Muscle layer of colon (tissue), 2 donors: ENCODE measurements around the gene RAP1A.
A peak's percentile ranks its signal among the peaks of the same experiment; 100 is the strongest.

Source experiments
- H3K27ac ChIP-seq: one replicate; pipeline ENCODE4 v1.7.0; 2013; ENCODE audit warnings: low read depth, mild to moderate bottlenecking, low read length, moderate library complexity
- H3K27me3 ChIP-seq, 2 donors: one replicate each; pipeline ENCODE4 v1.7.0; 2013; ENCODE audit warnings: low read length in 2 of 2, mild to moderate bottlenecking in 2 of 2; ENCODE audit not compliant: insufficient read depth in 2 of 2, control insufficient read depth in 1 of 2
- H3K36me3 ChIP-seq: one replicate; pipeline ENCODE4 v1.7.0; 2013; ENCODE audit warnings: mild to moderate bottlenecking, low read length; ENCODE audit not compliant: insufficient read depth
- H3K4me1 ChIP-seq: one replicate; pipeline ENCODE4 v1.7.0; 2013; ENCODE audit warnings: mild to moderate bottlenecking, low read length; ENCODE audit not compliant: insufficient read depth
- H3K4me3 ChIP-seq, 2 donors: one replicate each; pipeline ENCODE4 v1.7.0; 2013; ENCODE audit warnings: low read length in 2 of 2, low read depth in 1 of 2, mild to moderate bottlenecking in 1 of 2, moderate library complexity in 1 of 2
- H3K9ac ChIP-seq: one replicate; pipeline ENCODE4 v1.7.0; 2013; ENCODE audit warnings: low read length
- H3K9me3 ChIP-seq: one replicate; pipeline ENCODE4 v1.7.0; 2013; ENCODE audit warnings: mild to moderate bottlenecking, low read length
- donor health status: abdominal sarcoma.
- donor health status: Adenocarcinoma of cecum.

Gene RAP1A

GRCh38 chr1:111586112-111586511 lies 33.5 kb upstream of the RAP1A start:
- Histone ChIP-seq H3K4me1 (peaks cover 15% of the 10 kb centered on the region), H3K9me3 (no peaks in the 10 kb centered on the region), H3K27me3 (no peaks in the 10 kb centered on the region), H3K27ac (no peak overlapping the region), H3K9ac (no peak overlapping the region), H3K36me3 (no peaks in the 10 kb centered on the region), H3K4me3 (no peak overlapping the region)

- Histone ChIP-seq H3K4me3 (no peak overlapping the region), H3K36me3 (no peaks in the 10 kb centered on the region), H3K27ac (no peak overlapping the region), H3K9me3 (no peaks in the 10 kb centered on the region), H3K27me3 (no peaks in the 10 kb centered on the region), H3K9ac (no peak overlapping the region), H3K4me1 (peaks cover 20% of the 10 kb centered on the region)
Measured at GRCh38 chr1:111587509-111588174, 31.9 kb upstream of the RAP1A start.

GRCh38 chr1:111591937-111592336 lies 27.7 kb upstream of the RAP1A start:
- Histone ChIP-seq H3K9me3 (no peaks in the 10 kb centered on the region), H3K4me3 (no peak overlapping the region), H3K4me1 (peaks cover 53% of the 10 kb centered on the region), H3K27ac (peak overlapping the region; percentile 59), H3K36me3 (no peaks in the 10 kb centered on the region), H3K27me3 (no peaks in the 10 kb centered on the region), H3K9ac (no peak overlapping the region)

GRCh38 chr1:111592389-111593361 lies 26.9 kb upstream of the RAP1A start:
- H3K9ac ChIP-seq, result no peak overlapping the region
- peak overlapping the region; percentile 85 for H3K27ac ChIP-seq
- peaks cover 61% of the 10 kb centered on the region for H3K4me1 ChIP-seq
- no peaks in the 10 kb centered on the region for H3K36me3 ChIP-seq
- no peaks in the 10 kb centered on the region for H3K27me3 ChIP-seq
- no peaks in the 10 kb centered on the region for H3K9me3 ChIP-seq
- H3K4me3 ChIP-seq, result peak overlapping the region in 1 of 2 donors; percentile 25

GRCh38 chr1:111593403-111594305 lies 25.9 kb upstream of the RAP1A start:
- Histone ChIP-seq H3K27me3 (no peaks in the 10 kb centered on the region), H3K4me1 (peaks cover 68% of the 10 kb centered on the region), H3K9ac (no peak overlapping the region), H3K27ac (peak overlapping the region; percentile 85), H3K9me3 (no peaks in the 10 kb centered on the region), H3K36me3 (no peaks in the 10 kb centered on the region), H3K4me3 (peak overlapping the region in 1 of 2 donors; percentile 8)

- Histone ChIP-seq H3K9ac (no peak overlapping the region), H3K4me3 (no peak overlapping the region), H3K27me3 (no peaks in the 10 kb centered on the region), H3K36me3 (no peaks in the 10 kb centered on the region), H3K27ac (peak overlapping the region; percentile 85), H3K4me1 (peaks cover 68% of the 10 kb centered on the region), H3K9me3 (no peaks in the 10 kb centered on the region)
Measured at GRCh38 chr1:111594306-111594693, 25.3 kb upstream of the RAP1A start.

- H3K36me3 ChIP-seq, result no peaks in the 10 kb centered on the region
- H3K9me3 ChIP-seq, result no peaks in the 10 kb centered on the region
- H3K4me3 ChIP-seq, result no peak overlapping the region
- peak overlapping the region; percentile 41 for H3K27ac ChIP-seq
- H3K9ac ChIP-seq, result no peak overlapping the region
- peaks cover 78% of the 10 kb centered on the region for H3K4me1 ChIP-seq
- no peaks in the 10 kb centered on the region for H3K27me3 ChIP-seq
Measured at GRCh38 chr1:111595807-111596206, 23.8 kb upstream of the RAP1A start.

GRCh38 chr1:111596499-111596898 lies 23.1 kb upstream of the RAP1A start:
- no peaks in the 10 kb centered on the region for H3K27me3 ChIP-seq
- no peak overlapping the region for H3K9ac ChIP-seq
- no peaks in the 10 kb centered on the region for H3K36me3 ChIP-seq
- peaks cover 79% of the 10 kb centered on the region for H3K4me1 ChIP-seq
- no peaks in the 10 kb centered on the region for H3K9me3 ChIP-seq
- peak overlapping the region; percentile 41 for H3K27ac ChIP-seq
- no peak overlapping the region for H3K4me3 ChIP-seq

GRCh38 chr1:111597426-111597825 lies 22.2 kb upstream of the RAP1A start:
- Histone ChIP-seq H3K27me3 (no peaks in the 10 kb centered on the region), H3K36me3 (no peaks in the 10 kb centered on the region), H3K9ac (no peak overlapping the region), H3K27ac (peak overlapping the region; percentile 22), H3K4me3 (no peak overlapping the region), H3K9me3 (no peaks in the 10 kb centered on the region), H3K4me1 (peaks cover 70% of the 10 kb centered on the region)

GRCh38 chr1:111598544-111598943 lies 21.0 kb upstream of the RAP1A start:
- no peak overlapping the region for H3K9ac ChIP-seq
- H3K4me1 ChIP-seq, result peaks cover 68% of the 10 kb centered on the region
- H3K9me3 ChIP-seq, result no peaks in the 10 kb centered on the region
- H3K27ac ChIP-seq, result peak overlapping the region; percentile 22
- H3K4me3 ChIP-seq, result no peak overlapping the region
- no peaks in the 10 kb centered on the region for H3K27me3 ChIP-seq
- no peaks in the 10 kb centered on the region for H3K36me3 ChIP-seq
